Smooth muscle cell (in vitro differentiated cells): Measurements from ENCODE around the gene STAM2. TPM values are rescaled to one million over a fixed set of nuclear protein-coding genes. Genes with fewer than 3 reads are reported as not detected.

Source experiments
- DNase-seq: peaks from one replicate; lab custom pipeline; 2025; ENCODE audit not compliant: unreplicated experiment; lab: John Stamatoyannopoulos, UW
- H2AFZ ChIP-seq: fragments of 200-600 bp; sonication (generic); 2 replicates; pipeline ENCODE4 v1.6.0; 2016; ENCODE audit warnings: antibody characterized with exemption, low read depth, mild to moderate bottlenecking
- H3F3A ChIP-seq: fragments of 200-600 bp; sonication (generic); 2 replicates; pipeline ENCODE4 v1.6.0; 2017; ENCODE audit warnings: antibody characterized with exemption, low read depth
- H3K27ac ChIP-seq: fragments of 200-600 bp; sonication (generic); 2 replicates; pipeline ENCODE4 v1.5.1; 2016; ENCODE audit warnings: low read depth, mild to moderate bottlenecking
- H3K27me3 ChIP-seq: fragments of 200-600 bp; sonication (generic); 2 replicates; pipeline ENCODE4 v1.6.1; 2016; ENCODE audit warnings: low read depth, mild to moderate bottlenecking
- H3K36me3 ChIP-seq: fragments of 200-600 bp; sonication (generic); 2 replicates; pipeline ENCODE4 v1.5.1; 2016; ENCODE audit warnings: low read depth
- H3K4me1 ChIP-seq: fragments of 200-600 bp; sonication (generic); 2 replicates; pipeline ENCODE4 v1.5.1; 2016; ENCODE audit warnings: low read depth
- H3K4me2 ChIP-seq: fragments of 200-600 bp; sonication (generic); 2 replicates; pipeline ENCODE4 v1.6.0; 2016; ENCODE audit warnings: mild to moderate bottlenecking
- H3K4me3 ChIP-seq: fragments of 200-600 bp; sonication (generic); 2 replicates; pipeline ENCODE4 v1.5.1; 2016; ENCODE audit warnings: mild to moderate bottlenecking
- H3K79me2 ChIP-seq: fragments of 200-600 bp; sonication (generic); 2 replicates; pipeline ENCODE4 v1.6.0; 2016; ENCODE audit warnings: low read depth, mild to moderate bottlenecking
- H3K9ac ChIP-seq: fragments of 200-600 bp; sonication (generic); 2 replicates; pipeline ENCODE4 v1.6.0; 2016; ENCODE audit warnings: low read depth
- H3K9me3 ChIP-seq: fragments of 200-600 bp; sonication (generic); replicated peaks from 2 replicates; pipeline ENCODE4 v1.5.1; 2016; ENCODE audit warnings: low read depth
- H4K20me1 ChIP-seq: fragments of 200-600 bp; sonication (generic); 2 replicates; pipeline ENCODE4 v1.6.0; 2016; ENCODE audit warnings: low read depth
- CTCF ChIP-seq: fragments of 200-600 bp; sonication (generic); IDR thresholded peaks from 2 replicates; pipeline ENCODE4 v1.5.1; 2017; ENCODE audit warnings: borderline replicate concordance, mild to moderate bottlenecking, antibody characterized with exemption; ENCODE audit not compliant: insufficient read depth, poor library complexity, severe bottlenecking
- WGBS: methylation state at CpG from one replicate; pipeline ENCODE4 v1.1.7; 2016; ENCODE audit warnings: low lambda C conversion rate; 5-methylcytosine and 5-hydroxymethylcytosine counted together
- polyA plus RNA-seq: library from polyadenylated mRNA; unstranded; fragments of >200 nt; fragmentation: Nextera tagmentation; extraction: Ambion mirVana; gene quantifications from 2 replicates; pipeline ENCODE4 v1.2.1, GENCODE V29; 2016
- total RNA-seq: library from RNA; depleted of rRNA; stranded (reverse); fragments of >200 nt; gene quantifications from 2 replicates; pipeline ENCODE4 v1.2.3, GENCODE V29; 2014

The STAM2 gene
- total and polyA plus RNA-seq, 2 experiments from 2014 or later = 12.2 to 58.2 TPM

GRCh38 chr2:152221839-152222238 lies 46.3 kb upstream of the STAM2 start:
- H2AFZ ChIP-seq = peak overlapping the region; percentile 72
- no peak for DNase-seq
- no peaks in the 10 kb centered on the region for H3K79me2 ChIP-seq
- peaks cover 12% of the 10 kb centered on the region for H3F3A ChIP-seq
- H3K4me1 ChIP-seq = peaks cover 12% of the 10 kb centered on the region
- TF ChIP-seq CTCF = no peak
- no peaks in the 10 kb centered on the region for H3K27me3 ChIP-seq
- H3K27ac ChIP-seq = no peak overlapping the region
- WGBS = 56% methylated on average over 3 of the region's 3 CpGs
- no peak overlapping the region for H3K9ac ChIP-seq
- H4K20me1 ChIP-seq = no peaks in the 10 kb centered on the region
- H3K36me3 ChIP-seq = no peaks in the 10 kb centered on the region
- no peaks in the 10 kb centered on the region for H3K9me3 ChIP-seq
- no peak overlapping the region for H3K4me2 ChIP-seq
- H3K4me3 ChIP-seq = no peak overlapping the region

- Histone ChIP-seq H3K9ac (no peak overlapping the region), H3K9me3 (no peaks in the 10 kb centered on the region), H3K4me1 (peaks cover 10% of the 10 kb centered on the region), H3K36me3 (no peaks in the 10 kb centered on the region), H3K4me3 (no peak overlapping the region), H3F3A (peaks cover 10% of the 10 kb centered on the region), H3K27ac (no peak overlapping the region), H3K79me2 (no peaks in the 10 kb centered on the region), H2AFZ (no peak overlapping the region), H3K4me2 (no peak overlapping the region), H3K27me3 (no peaks in the 10 kb centered on the region), H4K20me1 (no peaks in the 10 kb centered on the region)
- WGBS = 92% methylated on average over 4 of the region's 4 CpGs
- TF ChIP-seq CTCF = no peak
- DNase-seq = no peak
Observed at GRCh38 chr2:152219077-152219828, 43.7 kb upstream of the STAM2 start.

GRCh38 chr2:152201466-152201830 lies 25.9 kb upstream of the STAM2 start:
- Histone ChIP-seq H3K27me3 (no peaks in the 10 kb centered on the region), H4K20me1 (no peaks in the 10 kb centered on the region), H3F3A (no peaks in the 10 kb centered on the region), H3K27ac (peak overlapping the region; percentile 83), H3K9ac (no peak overlapping the region), H3K4me2 (no peak overlapping the region), H2AFZ (no peak overlapping the region), H3K79me2 (no peaks in the 10 kb centered on the region), H3K4me3 (no peak overlapping the region), H3K4me1 (peaks cover 6% of the 10 kb centered on the region), H3K9me3 (no peaks in the 10 kb centered on the region), H3K36me3 (no peaks in the 10 kb centered on the region)
- no peak for DNase-seq
- 98% methylated on average over 2 of the region's 2 CpGs for WGBS
- no peak for TF ChIP-seq CTCF
